Right lobe of liver (tissue), 6 donors: ENCODE results near the gene ZNF605. TPM values are rescaled to one million over a fixed set of nuclear protein-coding genes. Genes with fewer than 3 reads are reported as not detected.
"Not testable (repeated sequence)": the region's sequence is repeated elsewhere in the genome, so short reads cannot be mapped to it uniquely, and the experiment has no call there.

Experiments
- ATAC-seq, 4 donors: fragments of 200-7000 bp; cut with Tn5 transposase; one replicate each; pipeline ENCODE4 v1.9.1; 2020; ENCODE audit warnings: mild to moderate bottlenecking in 4 of 4, moderate library complexity in 4 of 4
- DNase-seq, 3 donors: peaks; one replicate each; pipeline ENCODE4 v3.0.0-alpha.2; 2020
- H3K27ac ChIP-seq, 3 donors: fragments of 200-600 bp; one replicate each; pipeline ENCODE4 v1.8.0; 2022
- H3K27me3 ChIP-seq, 2 donors: fragments of 200-600 bp; one replicate each; pipeline ENCODE4 v1.8.0; 2022
- H3K36me3 ChIP-seq, 4 donors: fragments of 200-600 bp; sonication (generic) in 1 of 4; one replicate each; pipeline versions ENCODE4 v1.5.1 to v1.8.0; 2017 to 2022; ENCODE audit warnings: control low read depth in 1 of 4
- H3K4me1 ChIP-seq, 4 donors: fragments of 200-600 bp; sonication (generic) in 1 of 4; one replicate each; pipeline versions ENCODE4 v1.5.1 to v1.8.0; 2017 to 2022; ENCODE audit warnings: control low read depth in 1 of 4
- H3K4me3 ChIP-seq, 3 donors: fragments of 200-600 bp; one replicate each; pipeline ENCODE4 v1.8.0; 2022
- H3K9me3 ChIP-seq, 4 donors: fragments of 200-600 bp; sonication (generic) in 1 of 4; one replicate each; pipeline versions ENCODE4 v1.5.1 to v1.8.0; 2017 to 2022; ENCODE audit warnings: control low read depth in 1 of 4
- POLR2A ChIP-seq: fragments of 450-650 bp; IDR thresholded peaks from one replicate; pipeline ENCODE4 v1.6.1; 2017; ENCODE audit warnings: antibody characterized with exemption, mild to moderate bottlenecking
- WGBS: methylation state at CpG from one replicate; pipeline ENCODE4 v1.1.6; 2018; ENCODE audit warnings: low coverage, low lambda C conversion rate; ENCODE audit not compliant: insufficient coverage; ENCODE audit errors: missing lambda C conversion rate; 5-methylcytosine and 5-hydroxymethylcytosine counted together
- intact Hi-C, 2 donors: fragments of 100-400 bp; cut with DNase I; formaldehyde crosslinking; loops; one replicate each; pipeline versions ENCODE4 v1.11.2 to v1.14.1; 2022
- total RNA-seq, 6 experiments: library from RNA; depleted of rRNA in 2 of 6; stranded (reverse); fragments of >200 nt in 2 of 6; fragmentation: NEBNext Ultra II Directional in 3 of 6; extraction: Animal tissue kit (Norgen Biotek cat#: 25700) in 3 of 6; gene quantifications; one replicate each; pipeline versions ENCODE4 v1.1.0 to v1.2.4, GENCODE V29; 2016 to 2023
- TF ChIP-seq, protein P1 (sequence below), 4 donors: fragments of 200-600 bp in 3 of 4; fragments of 450-650 bp in 1 of 4; IDR thresholded peaks; one replicate each; pipeline versions ENCODE4 v1.5.1 to v1.8.0; 2016 to 2022; ENCODE audit warnings: antibody characterized with exemption in 4 of 4, mild to moderate bottlenecking in 2 of 4
- donor health status: DM: no; HTN: yes; CAD: no.
- donor health status: DM: no; HTN: no; CAD: no.
- donor health status: DM: no; HTN: no; CAD: no.
- donor health status: DM: no; HTN: yes; CAD: no.
- donor health status: DM: no; HTN: yes; CAD: no.

The ZNF605 gene
- total RNA-seq, 6 experiments from 2014 or later, result 2.2 to 7.9 (median 5.7) TPM

DNA sequence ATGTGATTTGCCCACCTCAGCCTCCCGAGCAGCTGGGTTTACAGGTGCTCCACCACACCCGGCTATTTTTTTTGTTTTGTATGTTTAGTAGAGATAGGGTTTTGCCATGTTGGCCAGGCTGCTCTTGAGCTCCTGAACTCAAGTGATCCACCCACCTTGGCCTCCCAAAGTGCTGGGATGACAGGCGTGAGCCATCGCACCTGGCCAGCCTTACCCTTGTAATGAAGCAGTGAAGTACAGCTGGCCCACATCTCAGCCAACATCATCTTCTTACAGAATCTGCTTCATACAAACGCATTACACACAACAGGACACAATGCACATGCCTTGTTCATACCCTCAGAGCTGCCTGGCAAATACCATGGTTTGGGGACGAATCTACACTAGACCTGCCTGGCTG is 37.4 kb downstream of the ZNF605 start:
- DNase-seq, result no peak
- H3K27ac ChIP-seq, result no peak overlapping the region
- 94% methylated on average over 6 of the region's 6 CpGs for WGBS
- no peaks in the 10 kb centered on the region for H3K4me1 ChIP-seq
- intact Hi-C loops, result no loop called here
- TF ChIP-seq, protein P1, sequence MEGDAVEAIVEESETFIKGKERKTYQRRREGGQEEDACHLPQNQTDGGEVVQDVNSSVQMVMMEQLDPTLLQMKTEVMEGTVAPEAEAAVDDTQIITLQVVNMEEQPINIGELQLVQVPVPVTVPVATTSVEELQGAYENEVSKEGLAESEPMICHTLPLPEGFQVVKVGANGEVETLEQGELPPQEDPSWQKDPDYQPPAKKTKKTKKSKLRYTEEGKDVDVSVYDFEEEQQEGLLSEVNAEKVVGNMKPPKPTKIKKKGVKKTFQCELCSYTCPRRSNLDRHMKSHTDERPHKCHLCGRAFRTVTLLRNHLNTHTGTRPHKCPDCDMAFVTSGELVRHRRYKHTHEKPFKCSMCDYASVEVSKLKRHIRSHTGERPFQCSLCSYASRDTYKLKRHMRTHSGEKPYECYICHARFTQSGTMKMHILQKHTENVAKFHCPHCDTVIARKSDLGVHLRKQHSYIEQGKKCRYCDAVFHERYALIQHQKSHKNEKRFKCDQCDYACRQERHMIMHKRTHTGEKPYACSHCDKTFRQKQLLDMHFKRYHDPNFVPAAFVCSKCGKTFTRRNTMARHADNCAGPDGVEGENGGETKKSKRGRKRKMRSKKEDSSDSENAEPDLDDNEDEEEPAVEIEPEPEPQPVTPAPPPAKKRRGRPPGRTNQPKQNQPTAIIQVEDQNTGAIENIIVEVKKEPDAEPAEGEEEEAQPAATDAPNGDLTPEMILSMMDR (IDR thresholded peaks at IDR 0.05), result no peak
- TF ChIP-seq POLR2A, result no peak
- H3K36me3 ChIP-seq, result no peaks in the 10 kb centered on the region
- peaks cover 0 to 75% (median 12%) of the 10 kb centered on the region in 4 donors for H3K9me3 ChIP-seq
- no peaks in the 10 kb centered on the region for H3K27me3 ChIP-seq
- H3K4me3 ChIP-seq, result no peak overlapping the region
- no peak for ATAC-seq

DNA sequence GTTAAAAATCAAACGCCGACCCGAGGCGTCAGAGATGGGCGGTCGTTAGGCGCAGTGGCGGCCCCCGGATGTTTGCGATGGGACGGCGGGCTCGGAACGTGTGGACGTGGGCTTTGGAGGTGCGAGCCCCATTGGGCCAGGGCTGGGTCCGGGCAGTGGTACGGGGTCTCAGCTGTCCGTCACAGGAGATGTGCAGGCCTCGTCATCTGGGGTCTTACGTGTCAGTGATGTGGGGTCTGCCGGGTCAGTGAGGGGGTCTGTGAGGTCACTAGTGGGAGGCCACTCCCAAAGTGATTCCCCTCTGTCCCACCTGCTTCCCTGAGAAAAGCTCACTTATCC is 47.1 kb downstream of the ZNF605 start:
- H3K4me1 ChIP-seq, result no peaks in the 10 kb centered on the region
- peak overlapping the region in 1 of 3 donors; percentile 57 for H3K27ac ChIP-seq
- H3K4me3 ChIP-seq, result peak overlapping the region; percentile 35 to 47 (median 46)
- TF ChIP-seq, protein P1 (IDR thresholded peaks at IDR 0.05), result no peak
- TF ChIP-seq POLR2A, result no peak
- DNase-seq (no peak), ATAC-seq (peak in 1 of 4 donors; percentile 21)
- WGBS, result 0% methylated on average over 12 of the region's 22 CpGs
- intact Hi-C loops, result no loop called here
- peaks cover 0 to 9% of the 10 kb centered on the region in 2 donors for H3K27me3 ChIP-seq
- H3K36me3 ChIP-seq, result no peaks in the 10 kb centered on the region
- H3K9me3 ChIP-seq, result peaks cover 0 to 10% (median 0%) of the 10 kb centered on the region in 4 donors

DNA sequence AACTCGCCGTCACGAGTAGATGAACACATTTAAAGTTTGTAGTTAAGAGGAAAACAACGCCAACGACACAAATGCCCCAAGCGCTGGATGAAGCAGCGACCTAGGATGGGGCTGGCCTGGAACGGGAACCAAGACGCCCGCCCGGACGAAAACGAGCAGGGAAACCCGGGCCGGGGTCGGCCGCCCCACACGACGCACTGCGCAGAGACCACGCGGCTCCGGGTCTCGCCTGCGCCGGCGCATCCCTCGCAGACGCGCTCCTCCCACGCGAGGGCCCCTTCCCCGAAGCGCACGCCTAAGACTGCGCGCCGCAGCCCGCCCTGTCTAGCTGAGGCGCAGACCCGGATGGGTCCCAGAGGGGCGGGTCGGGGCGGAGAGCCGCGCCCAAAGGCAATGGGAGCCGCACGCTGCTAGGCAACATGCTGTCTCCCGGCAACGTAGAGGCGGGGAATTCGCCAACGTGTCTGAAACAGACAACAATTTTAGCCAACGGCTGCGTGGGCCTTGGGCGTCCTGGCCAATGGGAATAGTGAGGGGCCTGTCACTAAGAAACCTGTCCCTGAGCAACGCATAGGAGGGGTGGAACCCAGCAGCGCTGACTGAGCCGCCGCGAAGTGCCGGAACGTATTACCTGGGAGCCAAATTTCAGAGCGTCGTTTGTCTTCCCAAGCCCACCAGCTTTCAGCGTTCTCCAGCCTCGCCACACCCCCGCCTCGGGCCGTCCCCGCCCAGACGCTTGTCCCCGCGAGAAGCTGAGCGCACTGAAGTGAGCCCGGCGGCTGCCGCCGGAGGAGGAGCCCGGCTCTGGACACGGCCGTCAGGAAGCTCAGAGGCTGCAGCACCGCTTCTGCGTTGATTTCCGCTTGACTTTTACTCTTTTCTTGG is 47.7 kb downstream of the ZNF605 start:
- WGBS, result 6% methylated on average over 19 of the region's 85 CpGs
- H3K4me1 ChIP-seq, result no peaks in the 10 kb centered on the region

DNA sequence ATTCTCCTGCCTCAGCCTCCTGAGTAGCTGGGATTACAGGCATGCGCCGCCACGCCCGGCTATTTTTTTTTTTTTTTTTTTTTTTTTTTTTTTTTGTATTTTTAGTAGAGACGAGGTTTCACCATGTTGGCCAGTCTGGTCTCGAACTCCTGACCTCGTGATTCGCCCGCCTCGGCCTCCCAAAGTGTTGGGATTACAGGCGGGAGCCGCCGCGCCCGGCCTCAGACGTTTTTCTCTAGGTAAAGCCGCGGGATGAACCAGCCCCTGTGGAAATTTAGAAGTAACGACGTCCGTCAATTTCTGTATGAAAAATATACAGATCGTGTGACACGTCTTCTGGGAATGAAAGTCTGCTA is 48.3 kb downstream of the ZNF605 start:
- DNase-seq, intact Hi-C loops, H3K27ac ChIP-seq, H3K4me1 ChIP-seq, H3K27me3 ChIP-seq, ATAC-seq, H3K9me3 ChIP-seq, H3K36me3 ChIP-seq: not testable (repeated sequence)
- H3K4me3 ChIP-seq, result peak overlapping the region in 2 of 3 donors; percentile 18 to 47
- 7% methylated on average over 19 of the region's 23 CpGs for WGBS

More for the DNA sequence above, 47.7 kb downstream of the ZNF605 start:
- DNase-seq (peak; percentile 84 to 90 (median 90)), ATAC-seq (peak; percentile 90 to 95 (median 94))
- peaks cover 0 to 4% (median 0%) of the 10 kb centered on the region in 4 donors for H3K9me3 ChIP-seq
- peak overlapping the region; percentile 35 to 47 (median 46) for H3K4me3 ChIP-seq
- H3K27me3 ChIP-seq, result peaks cover 0 to 9% of the 10 kb centered on the region in 2 donors
- H3K27ac ChIP-seq, result peak overlapping the region in 1 of 3 donors; percentile 57
- H3K36me3 ChIP-seq, result no peaks in the 10 kb centered on the region
- intact Hi-C loops, result no loop called here
- TF ChIP-seq, protein P1 (IDR thresholded peaks at IDR 0.05), result no peak
- no peak for TF ChIP-seq POLR2A

DNA sequence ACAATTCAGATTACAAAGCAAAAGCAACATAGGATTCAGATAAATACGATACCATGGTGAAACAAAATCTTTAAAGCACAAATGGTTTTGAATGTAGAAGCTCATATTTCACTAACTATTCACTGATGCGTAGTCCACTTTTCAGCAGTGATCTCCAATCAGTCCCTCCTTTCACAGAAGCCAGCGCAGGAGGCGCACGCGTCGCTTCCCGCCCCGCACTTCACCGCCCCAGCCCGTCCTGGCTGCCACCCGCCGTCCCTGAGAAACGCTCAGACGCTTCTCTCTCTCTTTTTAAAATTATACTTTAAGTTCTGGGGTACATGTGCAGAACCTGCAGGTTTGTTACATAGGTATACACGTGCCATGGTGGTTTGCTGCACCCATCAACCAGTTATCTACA is 48.9 kb downstream of the ZNF605 start:
- intact Hi-C loops, result no loop called here

More for the DNA sequence above, 48.9 kb downstream of the ZNF605 start:
- TF ChIP-seq POLR2A, result no peak
- TF ChIP-seq, protein P1 (IDR thresholded peaks at IDR 0.05), result no peak
- H3K27ac ChIP-seq, result no peak overlapping the region
- peaks cover 0 to 3% (median 0%) of the 10 kb centered on the region in 4 donors for H3K9me3 ChIP-seq
- DNase-seq, result no peak
- ATAC-seq, result no peak
- H3K27me3 ChIP-seq, result peaks cover 0 to 9% of the 10 kb centered on the region in 2 donors
- 11% methylated on average over 16 of the region's 16 CpGs for WGBS
- H3K4me1 ChIP-seq, result no peaks in the 10 kb centered on the region
- no peaks in the 10 kb centered on the region for H3K36me3 ChIP-seq
- H3K4me3 ChIP-seq, result no peak overlapping the region
